Osteocyte (in vitro differentiated cells): Measurements from ENCODE around the gene GZF1. TPM values are rescaled to one million over a fixed set of nuclear protein-coding genes. Genes with fewer than 3 reads are reported as not detected.

Experiments
- DNase-seq: peaks from one replicate; pipeline ENCODE4 v3.0.0; 2021; ENCODE audit warnings: mixed read lengths; ENCODE audit not compliant: unreplicated experiment; ENCODE audit errors: extremely low spot score
- H3K27ac Mint-ChIP-seq: one replicate; pipeline ENCODE4 v1.8.0; 2021; ENCODE audit warnings: mild to moderate bottlenecking, mixed read lengths; ENCODE audit not compliant: unreplicated experiment
- H3K27me3 Mint-ChIP-seq: one replicate; pipeline ENCODE4 v1.8.0; 2021; ENCODE audit warnings: mixed read lengths; ENCODE audit not compliant: unreplicated experiment
- H3K36me3 Mint-ChIP-seq: one replicate; pipeline ENCODE4 v1.8.0; 2021; ENCODE audit warnings: mixed read lengths; ENCODE audit not compliant: unreplicated experiment
- H3K4me1 Mint-ChIP-seq: one replicate; pipeline ENCODE4 v1.8.0; 2021; ENCODE audit warnings: mixed read lengths; ENCODE audit not compliant: unreplicated experiment
- H3K4me3 Mint-ChIP-seq: one replicate; pipeline ENCODE4 v1.8.0; 2021; ENCODE audit warnings: mild to moderate bottlenecking, moderate library complexity, mixed read lengths; ENCODE audit not compliant: unreplicated experiment
- H3K9me3 Mint-ChIP-seq: one replicate; pipeline ENCODE4 v1.8.0; 2021; ENCODE audit warnings: mixed read lengths; ENCODE audit not compliant: unreplicated experiment
- CTCF ChIP-seq: fragments of 200-600 bp; sonication (generic); IDR thresholded peaks from 2 replicates; pipeline ENCODE4 v1.5.0; 2021; ENCODE audit warnings: antibody characterized with exemption, mild to moderate bottlenecking, moderate library complexity
- long read RNA-seq: library from polyadenylated mRNA; unstranded; transcript quantifications from one replicate; pipeline ENCODE4 v2.0.0, GENCODE V29; 2021
- total RNA-seq: library from RNA; stranded (reverse); gene quantifications from 2 replicates; pipeline ENCODE4 v1.2.1, GENCODE V29; 2021

Gene GZF1
- total RNA-seq = 14.4 and 16.8 TPM in 2 replicates
- long read RNA-seq, full-length matches to known transcripts = 22 of 38 reads
- long read RNA-seq, partial matches to known transcripts = 3 of 38 reads
- long read RNA-seq, other reads (novel, unspliced or antisense) = 13 of 38 reads

GRCh38 chr20:23361476-23362391 is at the start of gene GZF1:
TSS of gene GZF1 (plus strand) at chr20:23362182. CDS start at chr20:23364384, 2,202 bp downstream.
- peaks cover 19% of the 10 kb centered on the region for H3K36me3 Mint-ChIP-seq
- no peaks in the 10 kb centered on the region for H3K27me3 Mint-ChIP-seq
- TF ChIP-seq CTCF = no peak
- H3K9me3 Mint-ChIP-seq = no peaks in the 10 kb centered on the region
- H3K4me3 Mint-ChIP-seq = peak within 1 kb of the TSS; percentile 95
- peak; percentile 100 for DNase-seq
- H3K27ac Mint-ChIP-seq = peak within 1 kb of the TSS; percentile 98
- H3K4me1 Mint-ChIP-seq = peaks cover 57% of the 10 kb centered on the region

- Mint-ChIP-seq H3K4me3 (no peak overlapping the region), H3K27ac (no peak overlapping the region), H3K9me3 (no peaks in the 10 kb centered on the region), H3K27me3 (peaks cover 17% of the 10 kb centered on the region), H3K4me1 (no peaks in the 10 kb centered on the region), H3K36me3 (no peaks in the 10 kb centered on the region)
- no peak for TF ChIP-seq CTCF
- DNase-seq = no peak
Observed at GRCh38 chr20:23313271-23313670, 48.7 kb upstream of the GZF1 start.

GRCh38 chr20:23314699-23315098 is 47.3 kb upstream of the GZF1 start:
- no peak for TF ChIP-seq CTCF

GRCh38 chr20:23315099-23315498 is 46.9 kb upstream of the GZF1 start:
- H3K36me3 Mint-ChIP-seq = no peaks in the 10 kb centered on the region
- H3K4me1 Mint-ChIP-seq = no peaks in the 10 kb centered on the region
- no peaks in the 10 kb centered on the region for H3K9me3 Mint-ChIP-seq
- no peak for DNase-seq
- H3K4me3 Mint-ChIP-seq = no peak overlapping the region
- TF ChIP-seq CTCF = no peak
- no peak overlapping the region for H3K27ac Mint-ChIP-seq
- peaks cover 17% of the 10 kb centered on the region for H3K27me3 Mint-ChIP-seq

More at GRCh38 chr20:23314699-23315098, 47.3 kb upstream of the GZF1 start:
- Mint-ChIP-seq H3K4me1 (no peaks in the 10 kb centered on the region), H3K36me3 (no peaks in the 10 kb centered on the region), H3K27me3 (peaks cover 17% of the 10 kb centered on the region), H3K9me3 (no peaks in the 10 kb centered on the region), H3K27ac (no peak overlapping the region), H3K4me3 (no peak overlapping the region)
- DNase-seq = no peak

GRCh38 chr20:23316626-23317025 is 45.4 kb upstream of the GZF1 start:
- Mint-ChIP-seq H3K4me3 (no peak overlapping the region), H3K4me1 (no peaks in the 10 kb centered on the region), H3K27ac (no peak overlapping the region), H3K27me3 (peaks cover 13% of the 10 kb centered on the region), H3K36me3 (no peaks in the 10 kb centered on the region), H3K9me3 (no peaks in the 10 kb centered on the region)
- TF ChIP-seq CTCF = no peak
- DNase-seq = no peak
